Endothelial cell of umbilical vein (primary cell): ENCODE data around the gene SULT1C3. TPM values are rescaled to one million over a fixed set of nuclear protein-coding genes. Genes with fewer than 3 reads are reported as not detected.

Experiments used
- BruUV-seq: library from RNA; stranded (reverse); fragments of 400-500 nt; replicated peaks from 2 replicates; lab custom pipeline; 2021; lab: Mats Ljungman, UMichigan
- CTCF ChIA-PET: fragments of 300-600, 350-600 bp; sonication (Branson Sonifier 250); formaldehyde crosslinking; loops from one replicate; lab custom pipeline; 2021; ENCODE audit warnings: antibody characterized with exemption, inconsistent platforms; lab: Charles Lee
- POLR2A ChIA-PET: fragments of 300-600, 350-600 bp; sonication (Branson Sonifier 250); formaldehyde crosslinking; loops from one replicate; lab custom pipeline; 2021; ENCODE audit warnings: antibody characterized with exemption, inconsistent platforms; lab: Charles Lee
- DNase-seq: peaks from one replicate; pipeline ENCODE4 v3.0.0-alpha.2; 2011; ENCODE audit warnings: low read depth, low spot score
- FAIRE-seq: peaks from 2 replicates; lab custom pipeline; 2011; peaks lifted over from hg19 to GRCh38; lab: Jason Lieb, UNC
- H2AFZ ChIP-seq: 2 replicates; pipeline ENCODE4 v1.6.0; 2012; ENCODE audit warnings: low read depth, low read length, control low read depth, inconsistent platforms
- H3K27ac ChIP-seq: 2 replicates; pipeline ENCODE4 v1.5.1; 2011; ENCODE audit warnings: low read depth, mild to moderate bottlenecking, control low read depth, low read length, moderate library complexity; ENCODE audit not compliant: insufficient read depth
- H3K27me3 ChIP-seq, 2 experiments: 2 replicates each; pipeline versions ENCODE4 v1.6.0 to v1.6.1; 2011; ENCODE audit warnings: low read length in 2 of 2, mixed read lengths in 1 of 2; ENCODE audit not compliant: control insufficient read depth in 2 of 2, insufficient read depth in 2 of 2
- H3K36me3 ChIP-seq, 2 experiments: 2 replicates in 1 of 2; 3 replicates in 1 of 2; pipeline ENCODE4 v1.5.1; 2011; ENCODE audit warnings: low read length in 2 of 2, mild to moderate bottlenecking in 1 of 2, moderate library complexity in 1 of 2; ENCODE audit not compliant: control insufficient read depth in 2 of 2, insufficient read depth in 2 of 2; ENCODE audit errors: extremely low read depth in 1 of 2
- H3K4me1 ChIP-seq: 3 replicates; pipeline ENCODE4 v1.5.1; 2011; ENCODE audit warnings: mild to moderate bottlenecking, low read length; ENCODE audit not compliant: control insufficient read depth, insufficient read depth; ENCODE audit errors: extremely low read depth
- H3K4me2 ChIP-seq: 2 replicates; pipeline ENCODE4 v1.6.1; 2011; ENCODE audit warnings: low read length, control low read depth, mixed read lengths; ENCODE audit not compliant: insufficient read depth
- H3K4me3 ChIP-seq, 3 experiments: fragments of 200-600 bp in 1 of 3; sonication (generic), shearing (Covaris generic) in 1 of 3; replicated peaks in 1 of 3; 2 replicates each; pipeline ENCODE4 v1.5.1; 2011 to 2016; ENCODE audit warnings: control low read depth in 3 of 3, low read length in 3 of 3, mild to moderate bottlenecking in 2 of 3, inconsistent platforms in 1 of 3, low read depth in 1 of 3, moderate library complexity in 1 of 3; ENCODE audit not compliant: insufficient read depth in 1 of 3
- H3K79me2 ChIP-seq: 2 replicates; pipeline ENCODE4 v1.6.0; 2012; ENCODE audit warnings: low read length, inconsistent platforms; ENCODE audit not compliant: control insufficient read depth, insufficient read depth
- H3K9ac ChIP-seq: replicated peaks from 2 replicates; pipeline ENCODE3; 2011; ENCODE audit warnings: low read length, control low read depth; ENCODE audit not compliant: insufficient read depth; ENCODE audit errors: extremely low read depth
- H3K9me1 ChIP-seq: replicated peaks from 3 replicates; pipeline ENCODE4 v1.6.0; 2011; ENCODE audit warnings: mild to moderate bottlenecking, low read length; ENCODE audit not compliant: control insufficient read depth, insufficient read depth; ENCODE audit errors: extremely low read depth
- H3K9me3 ChIP-seq: replicated peaks from 2 replicates; pipeline ENCODE4 v1.5.1; 2012; ENCODE audit warnings: low read length, inconsistent platforms; ENCODE audit not compliant: control insufficient read depth, insufficient read depth
- H4K20me1 ChIP-seq: replicated peaks from 2 replicates; pipeline ENCODE3; 2011; ENCODE audit warnings: mild to moderate bottlenecking, low read length; ENCODE audit not compliant: control insufficient read depth, insufficient read depth; ENCODE audit errors: extremely low read depth
- EZH2 ChIP-seq: IDR thresholded peaks from 2 replicates; pipeline ENCODE4 v1.6.1; 2012; ENCODE audit warnings: borderline replicate concordance, low read depth, mild to moderate bottlenecking, moderate library complexity, low read length, inconsistent platforms; ENCODE audit not compliant: severe bottlenecking
- FOS ChIP-seq: IDR thresholded peaks from 2 replicates; pipeline ENCODE4 v1.6.1; 2011; ENCODE audit warnings: mild to moderate bottlenecking, low read length, moderate library complexity, borderline replicate concordance; ENCODE audit not compliant: insufficient read depth
- JUN ChIP-seq: IDR thresholded peaks from 2 replicates; pipeline ENCODE4 v1.6.1; 2011; ENCODE audit warnings: borderline replicate concordance, low read depth; ENCODE audit not compliant: insufficient read length, insufficient read depth
- MYC ChIP-seq: IDR thresholded peaks from one replicate; pipeline ENCODE4 v1.6.1; 2011; ENCODE audit warnings: mild to moderate bottlenecking, low read depth, low read length
- POLR2A ChIP-seq: IDR thresholded peaks from 2 replicates; pipeline ENCODE4 v1.6.1; 2012; ENCODE audit warnings: low read depth, mild to moderate bottlenecking, control low read depth, low read length
- POLR2AphosphoS5 ChIP-seq: IDR thresholded peaks from 2 replicates; pipeline ENCODE4 v1.6.1; 2012; ENCODE audit warnings: low read depth, mild to moderate bottlenecking, control low read depth, low read length, moderate library complexity; ENCODE audit not compliant: insufficient read depth
- dilution Hi-C: fragments of 300-500 bp; cut with MboI; formaldehyde crosslinking; loops from one replicate; pipeline ENCODE4 v1.15.0; 2019; ENCODE audit warnings: low sequenced_read_pairs; ENCODE audit not compliant: extremely low pct_ligation_motif_present
- intact Hi-C: fragments of 100-400 bp; cut with micrococcal nuclease; formaldehyde crosslinking; loops from one replicate; pipeline ENCODE4 v1.10.0; 2022
- polyA plus RNA-seq, 4 experiments: library from polyadenylated mRNA; depleted of rRNA in 3 of 4; stranded (reverse) in 3 of 4; unstranded in 1 of 4; fragments of >200 nt; gene quantifications; 2 replicates each; pipeline versions ENCODE4 v1.2.1 to v1.2.3, GENCODE V29; 2011 to 2012; ENCODE audit warnings: missing spikeins in 1 of 4
- total RNA-seq: library from RNA; stranded (reverse); gene quantifications from 2 replicates; pipeline ENCODE4 v1.2.3, GENCODE V29; 2021
- TF ChIP-seq, protein P1 (sequence below), 2 donors: IDR thresholded peaks; 1 replicate in 1 of 2; 2 replicates in 1 of 2; pipeline ENCODE4 v1.5.1; 2011; ENCODE audit warnings: low read length in 2 of 2, mild to moderate bottlenecking in 2 of 2, moderate library complexity in 2 of 2, control low read depth in 1 of 2, inconsistent platforms in 1 of 2, low read depth in 1 of 2; ENCODE audit not compliant: insufficient read depth in 1 of 2; ENCODE audit errors: extremely low read depth in 1 of 2
- TF ChIP-seq, protein P2 (sequence below): IDR thresholded peaks from 2 replicates; pipeline ENCODE4 v1.6.1; 2011; ENCODE audit not compliant: insufficient read depth, insufficient read length

SULT1C3 gene
- total and polyA plus RNA-seq, 2 donors (not counting 3 experiments of a cell fraction or from before 2014, with no cell fraction given): not detected

DNA sequence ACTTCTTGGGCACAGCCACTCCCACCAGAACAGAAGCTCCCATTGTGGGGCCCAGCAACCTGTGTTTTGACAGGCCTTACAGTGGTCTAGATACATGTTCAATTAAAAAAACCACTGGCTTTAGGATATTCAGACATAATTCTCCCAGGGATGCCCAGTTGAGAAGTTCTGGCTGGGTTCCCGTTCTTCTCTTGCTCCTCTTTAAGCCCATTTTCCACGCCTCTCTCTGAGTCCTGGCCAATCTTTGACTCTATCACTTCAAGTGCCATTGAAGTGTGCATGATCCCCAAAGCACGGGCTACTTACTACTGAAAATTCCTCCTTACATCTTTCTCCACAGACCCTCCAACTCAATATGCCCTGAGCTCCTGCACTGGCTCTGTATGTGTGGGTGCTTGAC, 17.5 kb upstream of the SULT1C3 start:
- H3K27me3 ChIP-seq: no peaks in the 10 kb centered on the region
- POLR2A ChIA-PET: no interaction called here
- H3K4me2 ChIP-seq: no peak overlapping the region
- H3K9me1 ChIP-seq: no peaks in the 10 kb centered on the region
- intact Hi-C loops (no loop called here), dilution Hi-C loops (no loop called here)
- no peaks in the 10 kb centered on the region for H4K20me1 ChIP-seq
- no peak overlapping the region for H3K27ac ChIP-seq
- no peak overlapping the region for H2AFZ ChIP-seq
- TF ChIP-seq MYC (no peak), POLR2A (no peak)
- H3K4me1 ChIP-seq: no peaks in the 10 kb centered on the region
- FAIRE-seq: no peak
- no peaks in the 10 kb centered on the region for H3K79me2 ChIP-seq
- no peak for DNase-seq
- no peaks in the 10 kb centered on the region for H3K36me3 ChIP-seq
- H3K4me3 ChIP-seq: no peak overlapping the region
- CTCF ChIA-PET: no interaction called here
- H3K9me3 ChIP-seq: peaks cover 2% of the 10 kb centered on the region
- BruUV-seq: no TSS peak
- no peak overlapping the region for H3K9ac ChIP-seq

DNA sequence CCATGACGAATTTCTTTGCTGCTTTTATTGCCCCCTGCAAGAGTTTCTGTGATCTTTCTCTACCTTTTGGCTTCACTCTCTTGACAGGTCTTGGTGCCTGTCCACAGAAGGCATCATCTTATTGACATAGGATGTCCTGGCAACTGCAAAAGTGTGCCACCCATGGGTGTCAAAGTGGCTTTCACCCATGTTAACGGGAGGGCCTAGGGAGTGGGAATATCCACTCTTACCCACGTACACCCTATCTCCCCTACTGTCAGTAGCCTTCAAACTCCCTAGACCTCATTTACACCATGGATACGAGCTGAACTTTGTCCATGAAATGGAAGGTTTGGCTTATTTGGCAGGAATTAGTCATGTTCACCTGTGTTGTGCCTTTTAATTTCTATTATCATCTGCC, 16.2 kb upstream of the SULT1C3 start:
- TF ChIP-seq FOS (no peak), EZH2 (no peak), MYC (no peak), JUN (no peak), POLR2AphosphoS5 (no peak), POLR2A (no peak)
- TF ChIP-seq, protein P1, sequence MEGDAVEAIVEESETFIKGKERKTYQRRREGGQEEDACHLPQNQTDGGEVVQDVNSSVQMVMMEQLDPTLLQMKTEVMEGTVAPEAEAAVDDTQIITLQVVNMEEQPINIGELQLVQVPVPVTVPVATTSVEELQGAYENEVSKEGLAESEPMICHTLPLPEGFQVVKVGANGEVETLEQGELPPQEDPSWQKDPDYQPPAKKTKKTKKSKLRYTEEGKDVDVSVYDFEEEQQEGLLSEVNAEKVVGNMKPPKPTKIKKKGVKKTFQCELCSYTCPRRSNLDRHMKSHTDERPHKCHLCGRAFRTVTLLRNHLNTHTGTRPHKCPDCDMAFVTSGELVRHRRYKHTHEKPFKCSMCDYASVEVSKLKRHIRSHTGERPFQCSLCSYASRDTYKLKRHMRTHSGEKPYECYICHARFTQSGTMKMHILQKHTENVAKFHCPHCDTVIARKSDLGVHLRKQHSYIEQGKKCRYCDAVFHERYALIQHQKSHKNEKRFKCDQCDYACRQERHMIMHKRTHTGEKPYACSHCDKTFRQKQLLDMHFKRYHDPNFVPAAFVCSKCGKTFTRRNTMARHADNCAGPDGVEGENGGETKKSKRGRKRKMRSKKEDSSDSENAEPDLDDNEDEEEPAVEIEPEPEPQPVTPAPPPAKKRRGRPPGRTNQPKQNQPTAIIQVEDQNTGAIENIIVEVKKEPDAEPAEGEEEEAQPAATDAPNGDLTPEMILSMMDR (IDR thresholded peaks at IDR 0.05; ENCODE audit: extremely low read depth in 1 of 2, insufficient read depth in 1 of 2, low read depth in 1 of 2, low read length in 2 of 2): no peak
- TF ChIP-seq, protein P2, sequence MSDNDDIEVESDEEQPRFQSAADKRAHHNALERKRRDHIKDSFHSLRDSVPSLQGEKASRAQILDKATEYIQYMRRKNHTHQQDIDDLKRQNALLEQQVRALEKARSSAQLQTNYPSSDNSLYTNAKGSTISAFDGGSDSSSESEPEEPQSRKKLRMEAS: no peak
- BruUV-seq: no TSS peak
- no peak overlapping the region for H2AFZ ChIP-seq
- no peak overlapping the region for H3K4me3 ChIP-seq
- H3K9ac ChIP-seq: no peak overlapping the region
- dilution Hi-C loops: no loop called here
- no peaks in the 10 kb centered on the region for H3K79me2 ChIP-seq
- H3K4me1 ChIP-seq: no peaks in the 10 kb centered on the region
- H3K9me1 ChIP-seq: no peaks in the 10 kb centered on the region
- H3K27me3 ChIP-seq: no peaks in the 10 kb centered on the region
- no peak for FAIRE-seq
- CTCF ChIA-PET: no interaction called here
- DNase-seq: no peak
- peaks cover 2% of the 10 kb centered on the region for H3K9me3 ChIP-seq
- intact Hi-C loops: no loop called here
- no peak overlapping the region for H3K4me2 ChIP-seq
- H4K20me1 ChIP-seq: no peaks in the 10 kb centered on the region
- POLR2A ChIA-PET: no interaction called here
- H3K27ac ChIP-seq: no peak overlapping the region
- no peaks in the 10 kb centered on the region for H3K36me3 ChIP-seq
